Hepatic stellate cell (primary cell): ENCODE results near the gene APOOL.

Source experiments
- DNase-seq: peaks from one replicate; pipeline ENCODE4 v3.0.0; 2011; ENCODE audit warnings: low spot score

Gene APOOL

GRCh38 chrX:85084770-85085393 lies 81.2 kb downstream of the APOOL start:
- peak; percentile 27 for DNase-seq

GRCh38 chrX:85089321-85089840 lies 85.7 kb downstream of the APOOL start:
- DNase-seq, result no peak

- no peak for DNase-seq
Observed at GRCh38 chrX:85107407-85107806, 103.7 kb downstream of the APOOL start.

GRCh38 chrX:85108165-85108564 lies 104.5 kb downstream of the APOOL start:
- no peak for DNase-seq

- DNase-seq, result no peak
Observed at GRCh38 chrX:85109235-85109634, 105.6 kb downstream of the APOOL start.

- DNase-seq, result no peak
Observed at GRCh38 chrX:85111347-85111746, 107.7 kb downstream of the APOOL start.

GRCh38 chrX:85112293-85112692 lies 108.6 kb downstream of the APOOL start:
- DNase-seq, result no peak

- no peak for DNase-seq
Observed at GRCh38 chrX:85113746-85114145, 110.1 kb downstream of the APOOL start.

- no peak for DNase-seq
Observed at GRCh38 chrX:85114171-85114570, 110.5 kb downstream of the APOOL start.

- no peak for DNase-seq
Observed at GRCh38 chrX:85114776-85115175, 111.1 kb downstream of the APOOL start.

- no peak for DNase-seq
Observed at GRCh38 chrX:85115252-85115651, 111.6 kb downstream of the APOOL start.

GRCh38 chrX:85136409-85136808 lies 132.7 kb downstream of the APOOL start:
- no peak for DNase-seq

GRCh38 chrX:85139422-85139821 lies 135.7 kb downstream of the APOOL start:
- no peak for DNase-seq

- DNase-seq, result no peak
Observed at GRCh38 chrX:85140964-85141363, 137.3 kb downstream of the APOOL start.
